HG02938 (cell line): Measurements from ENCODE around the gene PLBD2.

Experiments
- ATAC-seq: cut with Tn5 transposase; IDR thresholded peaks from one replicate; pipeline ENCODE4 v1.9.1; 2021; ENCODE audit warnings: mild to moderate bottlenecking, moderate library complexity; ENCODE audit not compliant: unreplicated experiment

The PLBD2 gene

GRCh38 chr12:113395119-113395518, 36.7 kb downstream of the PLBD2 start:
- no peak for ATAC-seq

DNA sequence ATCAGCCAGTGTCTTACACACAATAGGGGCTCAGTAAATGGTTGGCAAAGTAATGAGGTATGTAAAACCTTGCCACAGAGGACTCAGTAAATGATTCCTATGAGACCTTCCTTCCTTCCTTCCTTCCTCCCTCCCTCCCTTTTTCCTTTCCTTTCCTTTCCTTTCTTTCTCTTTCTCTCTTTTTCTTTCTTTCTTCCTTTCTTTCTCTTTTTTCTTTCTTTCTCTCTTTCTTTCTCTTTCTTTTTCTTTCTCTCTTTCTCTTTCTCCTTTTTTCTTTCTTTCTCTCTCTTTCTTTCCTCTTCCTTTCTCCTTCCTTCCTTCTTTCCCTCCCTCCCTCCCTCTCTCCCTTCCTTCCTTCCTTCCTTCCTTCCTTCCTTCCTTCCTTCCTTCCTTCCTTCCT, 37.8 kb downstream of the PLBD2 start:
- ATAC-seq: no peak

GRCh38 chr12:113396828-113397496, 38.6 kb downstream of the PLBD2 start:
- ATAC-seq: no peak

GRCh38 chr12:113397497-113398197, 39.3 kb downstream of the PLBD2 start:
- no peak for ATAC-seq

GRCh38 chr12:113398346-113399290, 40.2 kb downstream of the PLBD2 start:
- no peak for ATAC-seq

DNA sequence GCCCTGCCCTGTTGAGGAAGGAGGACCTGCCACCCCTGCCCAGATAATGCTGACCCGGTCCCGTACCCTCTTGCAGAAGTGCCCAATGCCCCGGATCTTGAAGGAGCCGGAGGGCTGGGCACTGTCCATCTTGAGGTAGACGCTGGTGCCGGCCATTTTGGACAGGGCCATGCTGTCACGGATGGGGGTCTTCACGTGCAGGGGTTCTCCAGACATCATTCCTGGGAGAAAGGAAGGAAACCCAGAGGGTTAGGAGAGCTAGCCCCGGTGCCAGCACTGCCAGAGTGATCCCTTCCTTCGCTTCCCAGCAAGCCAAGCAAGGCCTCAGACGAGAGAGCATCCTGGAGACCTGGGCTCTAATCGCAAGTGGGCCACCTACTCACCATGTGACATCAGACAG, 41.1 kb downstream of the PLBD2 start:
- ATAC-seq: no peak

DNA sequence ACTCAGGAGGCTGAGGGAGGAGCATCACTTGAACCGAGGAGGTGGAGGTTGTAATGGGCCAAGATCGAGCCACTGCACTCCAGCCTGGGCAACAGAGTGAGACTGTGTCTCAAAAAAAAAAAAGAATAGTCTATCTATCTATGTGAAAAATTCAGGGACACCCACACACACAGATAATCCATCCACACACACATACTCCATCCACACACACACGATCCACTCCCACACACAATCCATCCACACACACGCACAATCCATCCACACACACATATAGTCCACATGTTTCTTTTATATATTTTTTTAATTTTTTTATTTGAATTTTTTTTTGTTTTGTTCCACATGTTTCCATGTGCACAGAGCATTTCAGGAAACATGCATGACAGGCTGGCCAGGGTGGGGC, 42.0 kb downstream of the PLBD2 start:
- ATAC-seq: no peak

DNA sequence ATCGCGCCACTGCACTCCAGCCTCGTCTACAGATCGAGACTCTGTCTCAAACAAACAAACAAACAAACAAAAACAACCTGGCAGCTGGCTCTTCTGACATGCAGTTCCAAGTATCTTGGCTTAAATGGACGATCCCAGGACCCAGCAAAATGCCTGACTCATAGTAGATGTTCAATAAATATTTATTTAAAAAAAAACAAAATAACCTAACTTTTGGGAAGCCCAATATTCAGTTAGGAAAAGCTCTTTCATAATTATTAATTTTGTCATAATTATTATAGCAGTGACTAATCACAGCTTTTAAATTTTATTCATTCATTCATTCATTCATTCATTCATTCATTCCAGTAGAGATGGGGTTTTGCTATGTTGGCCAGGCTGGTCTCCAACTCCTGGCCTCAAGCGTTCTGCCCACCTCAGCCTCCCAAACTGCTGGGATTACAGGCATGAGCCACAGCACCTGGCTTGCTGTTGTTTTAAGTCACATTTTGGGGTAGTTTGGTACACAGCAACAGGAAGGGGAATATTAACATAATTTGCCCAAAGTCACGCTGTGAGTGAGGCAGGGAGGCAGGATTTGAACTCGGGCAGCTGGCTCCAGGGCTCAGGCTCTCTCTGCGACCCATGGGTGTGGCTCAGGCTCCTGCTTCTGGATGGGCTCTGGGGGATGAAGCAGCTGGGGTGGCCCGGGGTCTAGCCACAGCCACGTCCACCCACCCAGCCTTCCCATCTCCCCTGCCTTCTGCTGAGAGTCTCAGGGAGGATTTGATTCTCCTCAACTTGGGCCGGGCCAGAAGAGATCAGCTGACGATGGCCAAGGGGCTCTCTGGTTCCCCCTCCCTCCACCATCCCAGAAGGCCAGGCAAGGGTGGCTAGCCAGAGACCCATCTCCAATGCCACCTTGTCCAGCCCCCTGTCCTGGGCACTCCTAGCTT, 42.9 kb downstream of the PLBD2 start:
- no peak for ATAC-seq

GRCh38 chr12:113402586-113403260, 44.3 kb downstream of the PLBD2 start:
- ATAC-seq: no peak

DNA sequence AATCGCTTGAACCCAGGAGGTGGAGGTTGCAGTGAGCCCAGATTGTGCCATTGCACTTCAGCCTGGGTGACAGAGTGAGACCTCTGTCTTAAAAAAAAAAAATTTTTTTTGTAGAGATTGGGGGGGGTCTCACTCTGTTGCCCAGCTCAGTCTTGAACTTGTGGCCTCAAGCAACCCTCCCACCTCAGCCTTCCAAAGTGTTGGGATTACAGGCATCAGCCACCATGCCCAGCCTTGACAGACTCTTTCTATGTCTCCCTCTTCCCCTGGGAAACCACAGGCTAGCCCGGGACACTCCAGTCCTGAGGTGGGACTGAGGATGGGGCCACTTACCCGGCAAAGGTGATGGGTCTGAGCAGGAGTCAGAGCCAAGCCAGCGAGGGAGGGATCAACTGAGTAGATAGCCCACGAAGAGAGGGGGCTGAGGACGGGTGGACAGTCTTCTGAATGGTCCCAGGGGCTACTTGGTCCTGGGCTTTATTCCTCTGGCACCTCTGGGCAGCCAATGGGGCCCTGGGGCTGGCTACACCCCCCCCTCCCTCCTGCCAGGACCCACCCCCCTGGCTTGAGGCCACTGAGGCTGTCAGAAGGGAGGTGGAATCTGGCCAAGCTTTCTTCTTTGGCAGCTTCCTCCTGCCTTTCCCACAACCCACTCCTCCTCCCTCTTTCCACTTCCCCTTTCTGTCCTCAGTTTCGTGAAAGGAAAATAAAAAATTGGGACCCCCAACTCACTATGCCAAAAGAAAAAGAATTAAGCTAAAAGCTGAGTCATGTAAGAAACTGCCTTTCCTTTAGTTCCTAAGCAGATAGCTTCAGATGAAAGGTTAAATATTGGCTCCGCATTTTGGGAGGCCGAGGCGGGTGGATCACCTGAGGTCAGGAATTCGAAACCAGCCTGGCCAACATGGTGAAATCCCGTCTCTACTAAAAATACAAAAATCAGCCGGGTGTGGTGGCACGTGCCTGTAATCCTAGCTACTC, 45.3 kb downstream of the PLBD2 start, which contains the start of gene SDS:
Gene SDS (minus strand): TSS at position 453 of the 981 bp plus-strand sequence. CDS start 4,179 bp downstream, outside the sequence.
- no peak for ATAC-seq

DNA sequence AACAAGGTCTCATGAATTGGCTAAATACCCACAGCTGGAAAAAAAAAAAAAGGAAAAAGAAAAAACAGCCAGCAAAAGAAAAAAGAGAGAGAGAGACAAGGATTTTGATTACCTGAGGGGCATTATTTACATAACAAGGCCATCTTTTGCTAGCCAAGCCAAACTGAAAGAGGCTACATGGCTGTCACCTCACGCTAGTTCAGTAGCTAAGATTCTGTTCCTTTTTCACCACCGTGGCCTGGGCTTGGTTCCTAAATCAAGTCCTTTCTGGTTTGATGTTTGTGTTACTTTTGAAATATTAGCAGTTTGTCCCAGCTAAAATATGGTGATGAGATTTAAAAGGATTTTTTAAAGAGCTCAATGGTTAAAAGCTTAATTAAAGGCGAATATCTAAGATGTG, 47.3 kb downstream of the PLBD2 start:
- ATAC-seq: no peak

GRCh38 chr12:113407931-113408600, 49.7 kb downstream of the PLBD2 start:
- ATAC-seq: no peak

DNA sequence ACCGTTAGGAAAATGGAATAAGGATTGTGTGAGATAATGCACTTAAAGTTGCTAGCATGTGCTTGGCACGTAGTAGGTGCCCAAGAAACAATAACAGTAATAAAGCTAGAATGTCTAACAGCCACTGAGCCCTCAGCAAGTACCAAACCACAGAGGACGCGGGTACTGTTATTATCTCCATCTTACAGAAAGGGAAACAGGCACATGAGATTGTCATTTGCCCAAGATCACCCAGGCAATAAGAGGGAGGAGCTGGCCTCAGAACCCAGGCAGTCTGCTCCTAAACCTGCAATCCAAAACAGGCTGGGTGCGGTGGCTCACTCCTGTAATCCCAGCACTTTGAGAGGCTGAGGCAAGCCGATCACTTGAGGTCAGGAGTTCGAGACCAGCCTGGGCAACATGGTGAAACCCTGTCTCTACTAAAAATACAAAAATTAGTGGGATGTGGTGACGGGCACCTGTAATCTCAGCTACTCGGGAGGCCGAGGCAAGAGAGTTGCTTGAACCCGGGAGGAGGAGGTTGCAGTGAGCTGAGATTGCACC, 50.4 kb downstream of the PLBD2 start:
- no peak for ATAC-seq

DNA sequence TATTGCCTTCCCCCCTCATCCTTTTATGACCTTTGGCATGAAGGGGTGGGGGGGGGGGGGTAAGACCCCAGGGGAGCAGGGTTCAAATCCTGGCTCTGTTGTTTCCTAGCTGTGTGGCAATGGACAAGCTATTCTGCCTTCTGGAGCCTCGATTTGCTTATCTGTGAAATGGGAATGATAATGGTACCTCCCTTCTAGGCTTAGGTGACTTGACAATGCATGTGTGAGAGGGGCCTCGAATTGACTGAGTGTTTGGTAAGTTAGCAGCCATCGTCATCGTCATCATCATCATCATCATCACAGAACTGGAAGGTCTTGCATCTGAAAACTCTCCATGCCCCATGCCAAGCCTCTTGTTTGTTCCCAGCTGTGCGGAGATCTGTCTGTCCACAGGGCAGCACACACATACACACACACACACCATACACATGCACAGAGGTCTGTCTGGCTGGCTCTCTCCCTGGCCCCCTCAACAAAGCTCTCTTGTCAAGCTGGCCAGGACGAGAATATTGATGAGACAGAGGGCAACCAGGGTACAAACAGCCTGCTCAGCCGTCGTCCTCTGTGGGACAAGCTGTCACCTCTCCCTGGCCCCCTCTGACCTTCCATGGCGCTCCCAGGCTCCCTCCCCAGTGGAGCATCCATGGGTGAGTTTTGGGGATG, 51.2 kb downstream of the PLBD2 start:
- ATAC-seq: no peak

GRCh38 chr12:113413488-113413939, 55.1 kb downstream of the PLBD2 start:
- ATAC-seq: no peak

- no peak for ATAC-seq
Measured at GRCh38 chr12:113414519-113415038, 56.2 kb downstream of the PLBD2 start.
